OCI-LY1 (cell line): Measurements from ENCODE around the gene PLCD1.

Experiments used
- H2AFZ ChIP-seq: fragments of 200-600 bp; sonication (generic), shearing (Covaris generic); 2 replicates; pipeline ENCODE4 v1.6.0; 2014; ENCODE audit warnings: antibody characterized with exemption, mild to moderate bottlenecking, low read length
- H3F3A ChIP-seq: fragments of 200-600 bp; sonication (generic), shearing (Covaris generic); 2 replicates; pipeline ENCODE4 v1.6.0; 2014; ENCODE audit warnings: mild to moderate bottlenecking, antibody characterized with exemption, low read length, moderate library complexity; ENCODE audit not compliant: insufficient read depth
- H3K27ac ChIP-seq: fragments of 200-600 bp; sonication (generic); 2 replicates; pipeline ENCODE4 v1.5.1; 2014; ENCODE audit warnings: low read length, mixed run types, mild to moderate bottlenecking, low read depth; ENCODE audit not compliant: poor library complexity, severe bottlenecking
- H3K27me3 ChIP-seq: fragments of 200-600 bp; sonication (generic); 2 replicates; pipeline ENCODE4 v1.6.0; 2014; ENCODE audit warnings: antibody characterized with exemption, mild to moderate bottlenecking, low read length, moderate library complexity; ENCODE audit not compliant: insufficient read depth
- H3K36me3 ChIP-seq: fragments of 200-600 bp; sonication (generic); 2 replicates; pipeline ENCODE4 v1.6.1; 2014; ENCODE audit warnings: mild to moderate bottlenecking, antibody characterized with exemption, low read length, moderate library complexity, mixed read lengths; ENCODE audit not compliant: insufficient read depth
- H3K4me1 ChIP-seq: fragments of 200-600 bp; sonication (generic); 2 replicates; pipeline ENCODE4 v1.5.1; 2014; ENCODE audit warnings: mild to moderate bottlenecking, low read length, moderate library complexity; ENCODE audit not compliant: insufficient read depth, severe bottlenecking
- H3K4me2 ChIP-seq: fragments of 200-600 bp; sonication (generic), shearing (Covaris generic); 2 replicates; pipeline ENCODE4 v1.6.1; 2014; ENCODE audit warnings: low read length
- H3K4me3 ChIP-seq: fragments of 200-600 bp; sonication (generic); 2 replicates; pipeline ENCODE4 v1.5.1; 2014; ENCODE audit warnings: low read length, low read depth, mild to moderate bottlenecking, mixed read lengths; ENCODE audit not compliant: poor library complexity, severe bottlenecking
- H3K79me2 ChIP-seq: fragments of 200-600 bp; shearing (Covaris generic); 2 replicates; pipeline ENCODE4 v1.6.1; 2016; ENCODE audit warnings: mixed run types, low read length, mixed read lengths; ENCODE audit not compliant: insufficient read depth
- H3K9ac ChIP-seq: fragments of 200-600 bp; sonication (generic), shearing (Covaris generic); 2 replicates; pipeline ENCODE4 v1.6.1; 2014; ENCODE audit warnings: mild to moderate bottlenecking, low read length, mixed read lengths
- H3K9me2 ChIP-seq: fragments of 200-600 bp; sonication (generic), shearing (Covaris generic); 2 replicates; pipeline ENCODE4 v1.6.1; 2014; ENCODE audit warnings: low read depth, mild to moderate bottlenecking, low read length, mixed read lengths
- H3K9me3 ChIP-seq: fragments of 200-600 bp; shearing (Covaris generic); 2 replicates; pipeline ENCODE4 v1.6.1; 2014; ENCODE audit warnings: low read length, mixed read lengths
- H4K20me1 ChIP-seq: fragments of 200-600 bp; sonication (generic), shearing (Covaris generic); 2 replicates; pipeline ENCODE4 v1.6.0; 2016; ENCODE audit warnings: mild to moderate bottlenecking, low read length; ENCODE audit not compliant: insufficient read depth
- CTCF ChIP-seq: fragments of 200-600 bp; sonication (generic), shearing (Covaris generic); IDR thresholded peaks from 2 replicates; pipeline ENCODE4 v1.5.1; 2017; ENCODE audit warnings: mild to moderate bottlenecking, antibody characterized with exemption, low read length, moderate library complexity, mixed read lengths
- EZH2 ChIP-seq: fragments of 200-600 bp; sonication (generic), shearing (Covaris generic); IDR thresholded peaks from 2 replicates; pipeline ENCODE4 v1.8.0; 2017; ENCODE audit warnings: borderline replicate concordance, mixed run types, mild to moderate bottlenecking, antibody characterized with exemption, low read length, moderate library complexity, mixed read lengths

PLCD1 gene

GRCh38 chr3:38051131-38051530 lies 21.7 kb upstream of the PLCD1 start:
- Histone ChIP-seq H3K9ac (no peak overlapping the region), H3K27me3 (peaks cover 5% of the 10 kb centered on the region; the same call in 1 of the 2 replicates), H3K9me2 (no peaks in the 10 kb centered on the region), H3K79me2 (no peaks in the 10 kb centered on the region), H3K4me2 (no peak overlapping the region), H4K20me1 (no peaks in the 10 kb centered on the region), H3K36me3 (no peaks in the 10 kb centered on the region), H3K4me3 (no peak overlapping the region), H3F3A (no peaks in the 10 kb centered on the region), H3K27ac (no peak overlapping the region), H2AFZ (no peak overlapping the region), H3K9me3 (no peaks in the 10 kb centered on the region), H3K4me1 (no peaks in the 10 kb centered on the region)
- no peak for TF ChIP-seq EZH2
- TF ChIP-seq CTCF = no peak

GRCh38 chr3:38049358-38050126 lies 20.1 kb upstream of the PLCD1 start:
- Histone ChIP-seq H4K20me1 (no peaks in the 10 kb centered on the region), H3K27ac (no peak overlapping the region), H3F3A (no peaks in the 10 kb centered on the region), H3K4me1 (no peaks in the 10 kb centered on the region), H3K4me2 (no peak overlapping the region), H3K36me3 (no peaks in the 10 kb centered on the region), H2AFZ (no peak overlapping the region), H3K4me3 (no peak overlapping the region), H3K27me3 (peaks cover 6% of the 10 kb centered on the region; the same call in 1 of the 2 replicates), H3K9me3 (no peaks in the 10 kb centered on the region), H3K9ac (no peak overlapping the region), H3K9me2 (no peaks in the 10 kb centered on the region), H3K79me2 (no peaks in the 10 kb centered on the region)
- no peak for TF ChIP-seq CTCF
- no peak for TF ChIP-seq EZH2

- no peaks in the 10 kb centered on the region for H3K79me2 ChIP-seq
- no peak overlapping the region for H3K27ac ChIP-seq
- peaks cover 3% of the 10 kb centered on the region; the same call in 1 of the 2 replicates for H3K27me3 ChIP-seq
- no peak overlapping the region for H3K9ac ChIP-seq
- H3K4me2 ChIP-seq = no peak overlapping the region
- H3K4me1 ChIP-seq = no peaks in the 10 kb centered on the region
- TF ChIP-seq EZH2 (no peak), CTCF (no peak)
- H2AFZ ChIP-seq = no peak overlapping the region
- no peak overlapping the region for H3K4me3 ChIP-seq
- H3K9me2 ChIP-seq = no peaks in the 10 kb centered on the region
- no peaks in the 10 kb centered on the region for H3K9me3 ChIP-seq
- H4K20me1 ChIP-seq = no peaks in the 10 kb centered on the region
- H3F3A ChIP-seq = no peaks in the 10 kb centered on the region
- H3K36me3 ChIP-seq = no peaks in the 10 kb centered on the region
These were observed 18.5 kb upstream of the PLCD1 start for GRCh38 chr3:38047896-38048295.
